Measurements from ENCODE around the gene MYO6. TPM values are rescaled to one million over a fixed set of nuclear protein-coding genes. Genes with fewer than 3 reads are reported as not detected.
A peak's percentile ranks its signal among the peaks of the same experiment; 100 is the strongest.
"Not testable (repeated sequence)": the region's sequence is repeated elsewhere in the genome, so short reads cannot be mapped to it uniquely, and the experiment has no call there.

MYO6 gene
- total RNA-seq, 1 donor: under 0.01 TPM

DNA sequence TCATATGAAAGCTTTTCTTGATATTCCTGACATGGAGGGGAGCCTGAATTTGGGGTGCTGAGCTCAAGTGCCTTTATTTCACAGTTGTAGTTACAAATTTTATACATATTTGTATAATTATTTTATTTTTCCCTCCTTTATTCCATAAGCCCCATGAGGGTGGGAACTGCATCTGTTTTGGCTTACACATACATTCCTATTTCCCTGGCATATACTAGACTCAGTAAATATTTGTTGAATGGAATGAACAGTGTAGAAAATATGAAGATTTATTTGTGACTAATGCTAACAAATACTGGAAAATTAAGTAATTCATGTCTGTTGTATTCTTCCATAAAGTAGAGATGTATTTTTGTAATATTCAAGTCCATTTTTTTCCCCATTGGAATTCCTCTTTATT, 127.1 kb downstream of the MYO6 start:
- DNase-seq (ENCODE audit: low read depth in 2 of 3, low spot score in 2 of 3): no peak

DNA sequence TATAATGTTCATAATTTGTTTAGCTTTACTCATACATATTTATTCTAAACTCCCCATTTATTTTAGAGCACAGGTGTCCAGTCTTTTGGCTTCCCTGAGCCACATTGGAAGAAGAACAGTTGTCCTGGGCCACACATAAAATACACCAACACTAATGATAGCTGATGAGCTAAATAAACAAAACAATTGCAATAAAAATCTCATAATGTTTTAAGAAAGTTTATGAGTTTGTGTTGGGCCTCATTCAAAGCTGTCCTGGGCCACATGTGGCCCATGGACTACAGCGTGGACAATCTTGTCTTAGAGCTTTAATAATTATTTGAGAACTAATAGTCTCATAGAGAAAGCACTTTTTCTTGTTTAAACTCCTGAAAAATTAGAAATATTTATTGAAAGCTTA, 131.3 kb downstream of the MYO6 start:
- DNase-seq (ENCODE audit: low read depth in 2 of 3, low spot score in 2 of 3): no peak

DNA sequence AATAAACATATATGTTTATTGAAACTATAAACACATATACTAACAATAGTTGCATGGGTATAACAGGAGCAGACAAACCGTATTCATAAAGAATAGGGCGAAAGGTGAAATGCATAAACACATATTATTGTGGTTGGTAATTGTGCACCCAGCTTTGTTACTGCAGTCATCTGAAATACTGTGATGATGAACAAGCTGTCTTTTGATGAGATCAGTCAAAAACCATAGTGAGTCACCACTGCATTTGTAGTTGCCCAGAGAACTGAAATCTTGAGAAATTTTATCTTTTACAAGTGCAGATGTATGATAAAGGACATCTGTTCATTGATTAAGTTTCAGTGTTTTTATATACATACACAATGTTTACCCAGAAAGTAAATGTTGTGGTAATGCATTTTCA, 133.7 kb downstream of the MYO6 start:
- no peak for DNase-seq (ENCODE audit: low read depth in 2 of 3, low spot score in 2 of 3)

DNA sequence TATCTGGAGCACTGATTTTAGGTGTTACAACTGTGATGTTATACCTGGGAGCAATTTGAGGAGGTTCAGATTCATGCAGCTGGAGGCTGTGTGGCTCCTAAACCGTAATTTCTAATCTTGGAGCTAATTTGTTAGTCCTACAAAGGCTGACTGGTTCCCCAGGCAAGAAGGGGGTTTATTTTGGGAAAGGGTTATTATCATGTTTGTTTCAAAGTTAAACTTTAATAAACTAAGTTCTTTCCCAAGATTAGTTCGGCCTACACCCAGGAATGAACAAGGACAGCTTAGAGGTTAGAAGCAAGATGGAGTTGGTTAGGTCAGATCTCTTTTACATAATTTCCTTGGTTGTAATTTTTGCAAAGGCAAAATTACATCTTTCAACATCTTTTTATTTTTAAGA, 135.8 kb downstream of the MYO6 start:
- no peak for DNase-seq (ENCODE audit: low read depth in 2 of 3, low spot score in 2 of 3)

DNA sequence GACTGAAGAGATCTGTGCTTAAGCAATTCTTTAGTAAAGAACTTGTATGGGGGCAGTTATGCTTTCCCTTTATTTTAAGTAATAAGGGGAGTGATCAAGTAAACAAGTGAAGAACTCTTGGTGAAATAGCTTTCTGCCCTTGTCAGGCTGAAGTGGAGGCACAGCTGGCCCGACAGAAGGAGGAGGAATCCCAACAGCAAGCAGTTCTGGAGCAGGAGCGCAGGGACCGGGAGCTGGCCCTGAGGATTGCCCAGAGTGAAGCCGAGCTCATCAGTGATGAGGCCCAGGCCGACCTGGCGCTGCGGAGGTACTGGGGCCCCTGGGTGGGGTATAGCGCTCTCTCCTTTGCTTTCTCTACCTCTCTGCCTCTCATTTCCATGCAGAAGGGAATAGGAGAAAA, 143.3 kb downstream of the MYO6 start:
- no peak for DNase-seq (ENCODE audit: low read depth in 2 of 3, low spot score in 2 of 3)

DNA sequence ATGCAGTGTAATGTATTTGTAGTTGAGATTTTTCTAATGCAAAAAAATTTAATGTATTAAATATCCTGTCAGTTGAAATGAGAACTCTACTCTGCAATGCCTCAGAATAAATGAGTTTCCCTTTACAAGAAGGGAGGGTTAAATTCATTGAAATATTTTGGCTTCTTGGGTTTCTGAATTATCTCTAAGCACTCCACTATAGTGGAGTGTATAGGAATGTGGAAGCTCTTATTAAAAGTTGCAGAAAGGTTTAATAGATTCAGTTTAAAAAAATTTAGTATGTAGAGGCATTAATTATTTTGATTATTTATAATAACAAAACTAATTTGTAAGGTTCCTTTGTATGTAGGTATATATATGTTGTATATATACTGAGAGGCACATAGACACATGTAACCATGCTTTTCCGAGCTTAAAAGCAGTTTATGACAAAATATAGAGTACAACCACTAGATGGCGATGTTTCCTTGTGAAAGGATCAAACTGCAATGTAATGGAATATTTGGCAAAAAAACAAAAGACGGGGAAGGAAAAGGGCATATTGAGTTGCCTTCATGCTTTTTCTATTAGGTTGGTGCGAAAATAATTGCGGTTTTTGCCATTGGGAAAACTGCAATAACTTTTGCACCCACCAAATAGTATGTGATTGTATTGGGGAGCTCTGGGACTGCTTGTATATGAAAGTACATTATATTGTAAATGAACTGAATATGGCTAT, 144.2 kb downstream of the MYO6 start:
- DNase-seq (ENCODE audit: low read depth in 2 of 3, low spot score in 2 of 3): peak; percentile 1 to 69 (median 29)

DNA sequence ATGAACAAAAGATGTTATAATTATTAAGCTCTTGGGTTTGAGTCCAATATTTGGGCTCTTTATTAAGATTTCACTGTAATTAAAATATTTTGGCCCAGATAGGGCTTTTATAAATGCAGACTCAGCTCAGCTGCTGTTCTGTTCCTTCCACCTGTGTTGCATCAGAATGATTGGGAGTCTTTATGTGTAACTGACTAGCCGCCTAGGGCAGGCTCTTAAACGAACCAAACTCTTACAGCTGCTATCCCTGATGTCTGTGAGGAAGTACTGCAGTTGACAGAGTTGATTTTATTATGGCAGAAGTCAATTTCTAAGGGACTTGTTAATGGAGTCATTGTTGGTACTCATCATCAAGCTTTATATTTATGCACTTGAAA, 144.7 kb downstream of the MYO6 start:
- DNase-seq (ENCODE audit: low read depth in 2 of 3, low spot score in 2 of 3): no peak

DNA sequence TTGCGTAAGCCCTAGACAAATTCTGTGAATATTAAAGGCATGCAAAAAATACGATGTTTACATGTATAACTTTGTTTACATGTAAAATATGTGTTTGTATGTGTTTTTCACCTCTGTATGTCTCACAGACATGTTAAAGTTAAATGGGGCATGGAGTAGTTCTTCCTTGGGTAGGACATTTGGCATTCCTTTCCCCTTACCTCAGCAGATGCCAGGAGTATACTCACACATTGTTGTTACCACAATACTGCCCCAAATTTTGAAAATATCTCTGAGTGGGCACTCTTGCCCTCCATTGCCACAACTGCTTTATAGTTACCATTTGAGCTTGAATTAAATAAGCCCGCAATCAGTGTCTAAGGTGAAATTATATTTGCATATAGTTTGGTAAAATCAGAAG, 147.5 kb downstream of the MYO6 start:
- DNase-seq (ENCODE audit: low read depth in 2 of 3, low spot score in 2 of 3): no peak

DNA sequence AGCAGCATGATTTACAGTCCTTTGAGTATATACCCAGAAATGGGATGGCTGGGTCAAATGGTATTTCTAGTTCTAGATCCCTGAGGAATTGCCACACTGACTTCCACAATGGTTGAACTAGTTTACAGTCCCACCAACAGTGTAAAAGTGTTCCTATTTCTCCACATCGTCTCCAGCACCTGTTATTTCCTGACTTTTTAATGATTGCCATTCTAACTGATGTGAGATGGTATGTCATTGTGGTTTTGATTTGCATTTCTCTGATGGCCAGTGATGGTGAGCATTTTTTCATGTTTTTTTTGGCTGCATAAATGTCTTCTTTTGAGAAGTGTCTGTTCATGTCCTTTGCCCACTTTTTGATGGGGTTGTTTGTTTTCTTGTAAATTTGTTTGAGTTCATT, 151.2 kb downstream of the MYO6 start:
- not testable (repeated sequence) for DNase-seq (ENCODE audit: low read depth in 2 of 3, low spot score in 2 of 3)

DNA sequence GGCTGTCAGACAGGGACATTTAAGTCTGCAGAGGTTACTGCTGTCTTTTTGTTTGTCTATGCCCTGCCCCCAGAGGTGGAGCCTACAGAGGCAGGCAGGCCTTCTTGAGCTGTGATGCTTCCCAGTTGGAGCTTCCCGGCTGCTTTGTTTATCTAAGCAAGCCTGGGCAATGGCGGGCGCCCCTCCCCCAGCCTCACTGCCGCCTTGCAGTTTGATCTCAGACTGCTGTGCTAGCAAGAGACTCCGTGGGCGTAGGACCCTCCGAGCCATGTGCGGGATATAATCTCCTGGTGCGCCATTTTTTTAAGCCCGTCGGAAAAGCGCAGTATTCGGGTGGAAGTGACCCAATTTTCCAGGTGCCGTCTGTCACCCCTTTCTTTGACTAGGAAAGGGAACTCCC, 156.1 kb downstream of the MYO6 start:
- not testable (repeated sequence) for DNase-seq (ENCODE audit: low read depth in 2 of 3, low spot score in 2 of 3)

DNA sequence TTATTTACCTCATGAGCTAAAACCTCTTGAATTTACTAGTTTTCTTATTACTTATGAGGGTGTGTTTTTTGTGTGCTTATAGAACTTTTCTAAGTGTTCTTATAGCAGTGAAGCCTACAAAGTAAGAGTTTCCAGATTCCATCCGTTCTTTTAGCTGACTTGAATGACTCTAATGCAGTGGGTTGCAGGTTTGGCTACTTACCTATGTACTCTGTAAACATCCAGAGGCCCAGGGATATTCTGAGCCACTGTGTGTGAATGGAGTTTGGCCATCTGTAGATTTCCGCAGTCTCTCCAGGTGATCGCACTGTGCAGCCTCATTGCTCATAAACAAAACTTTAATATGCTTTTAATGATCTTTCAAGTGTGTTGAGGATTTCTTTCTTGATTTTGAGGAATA, 157.8 kb downstream of the MYO6 start:
- no peak for DNase-seq (ENCODE audit: low read depth in 2 of 3, low spot score in 2 of 3)

DNA sequence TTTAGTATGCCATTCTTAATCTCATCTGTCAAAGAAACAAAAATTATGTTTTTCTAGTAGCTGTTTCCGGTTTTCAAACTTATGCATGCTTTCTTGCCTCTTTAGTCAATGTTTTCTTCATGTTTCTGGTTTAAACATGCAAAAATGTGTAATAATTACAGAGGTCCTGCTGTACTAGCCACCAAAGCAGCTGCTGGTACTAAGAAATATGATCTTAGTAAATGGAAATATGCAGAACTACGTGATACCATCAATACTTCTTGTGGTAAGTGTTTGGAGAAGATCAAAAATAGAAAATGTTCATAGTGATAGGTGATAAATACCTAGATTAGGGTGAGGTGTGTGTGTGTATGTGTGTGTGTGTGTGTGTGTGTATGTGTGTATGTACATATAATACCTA, 158.4 kb downstream of the MYO6 start:
- DNase-seq (ENCODE audit: low read depth in 2 of 3, low spot score in 2 of 3): no peak

DNA sequence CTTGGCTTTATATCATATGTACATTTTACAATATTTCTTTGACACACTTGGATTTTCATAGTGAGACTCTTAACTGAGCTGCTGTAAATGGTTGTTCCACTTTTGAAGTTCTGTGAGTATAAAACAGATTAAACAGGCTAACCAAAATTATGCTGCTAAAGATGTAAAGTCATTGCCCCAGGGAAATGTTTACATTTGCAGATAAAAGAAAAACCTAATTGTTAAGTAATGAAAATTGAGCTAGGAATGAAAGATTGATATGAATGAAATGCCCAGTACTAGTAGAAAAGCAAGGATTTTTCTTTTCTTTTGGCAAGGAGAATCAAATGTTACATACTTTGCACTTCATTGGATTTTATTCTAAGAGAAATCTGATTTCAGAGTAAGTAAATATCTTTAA, 164.0 kb downstream of the MYO6 start:
- DNase-seq (ENCODE audit: low read depth in 2 of 3, low spot score in 2 of 3): no peak

DNA sequence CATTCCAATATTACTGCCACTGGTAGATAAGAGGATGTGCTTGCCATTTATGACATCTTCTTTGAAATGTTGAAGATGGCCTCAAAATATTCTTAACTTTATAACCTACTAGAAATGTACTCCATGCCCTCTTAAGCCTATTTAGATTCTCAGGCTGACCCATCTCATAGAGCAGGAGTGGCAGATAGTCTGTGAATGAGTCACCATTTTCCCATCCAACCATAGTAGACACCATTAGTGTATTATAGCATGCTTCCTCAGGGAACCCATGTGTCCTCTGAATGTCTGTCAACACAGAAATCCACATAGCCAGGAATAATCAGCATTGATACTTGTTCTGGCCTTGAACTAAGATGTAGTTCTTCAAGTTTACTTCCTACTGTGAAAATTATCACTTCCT, 173.2 kb downstream of the MYO6 start:
- no peak for DNase-seq (ENCODE audit: low read depth in 2 of 3, low spot score in 2 of 3)

DNA sequence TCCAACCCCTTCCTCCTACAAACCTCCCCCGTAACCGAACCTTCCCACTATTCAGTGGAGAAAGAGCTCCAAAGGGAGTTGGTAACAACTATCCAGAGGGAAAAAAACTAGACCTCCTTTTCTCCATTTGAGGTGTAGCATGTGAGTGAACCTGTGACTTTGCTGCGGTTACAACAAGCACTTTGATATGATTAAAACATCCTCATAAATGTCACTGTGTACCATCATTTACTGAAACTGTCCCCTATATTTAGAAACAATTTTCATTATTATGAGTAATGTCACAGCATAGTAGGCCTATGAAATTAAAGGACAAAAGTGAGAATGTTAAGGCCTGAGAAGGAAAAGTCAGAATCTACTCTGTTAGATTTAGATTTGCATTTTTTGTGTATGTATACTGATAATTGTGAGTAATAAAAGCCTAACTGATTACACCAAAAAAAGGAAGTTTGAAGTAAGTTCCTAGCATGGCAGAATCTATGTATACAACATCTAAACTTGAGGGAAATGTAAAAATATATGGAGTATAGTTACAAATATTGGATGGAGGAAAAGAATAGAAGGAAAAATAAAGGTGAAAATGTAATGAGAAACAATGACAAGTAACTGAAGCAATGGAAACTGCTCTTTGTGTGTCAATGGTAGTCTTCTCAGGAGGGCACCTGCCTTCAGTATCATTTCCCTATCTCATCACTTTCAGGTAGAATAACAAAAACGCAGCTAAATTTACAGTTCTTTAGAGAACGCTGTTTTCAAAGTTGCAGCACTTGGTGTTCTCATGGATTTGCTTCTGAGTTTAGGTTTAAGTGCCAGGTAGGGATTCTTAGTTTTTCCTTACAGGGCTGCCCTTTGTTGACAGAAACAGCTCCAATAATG, 177.5 kb downstream of the MYO6 start:
- no peak for DNase-seq (ENCODE audit: low read depth in 2 of 3, low spot score in 2 of 3)

DNA sequence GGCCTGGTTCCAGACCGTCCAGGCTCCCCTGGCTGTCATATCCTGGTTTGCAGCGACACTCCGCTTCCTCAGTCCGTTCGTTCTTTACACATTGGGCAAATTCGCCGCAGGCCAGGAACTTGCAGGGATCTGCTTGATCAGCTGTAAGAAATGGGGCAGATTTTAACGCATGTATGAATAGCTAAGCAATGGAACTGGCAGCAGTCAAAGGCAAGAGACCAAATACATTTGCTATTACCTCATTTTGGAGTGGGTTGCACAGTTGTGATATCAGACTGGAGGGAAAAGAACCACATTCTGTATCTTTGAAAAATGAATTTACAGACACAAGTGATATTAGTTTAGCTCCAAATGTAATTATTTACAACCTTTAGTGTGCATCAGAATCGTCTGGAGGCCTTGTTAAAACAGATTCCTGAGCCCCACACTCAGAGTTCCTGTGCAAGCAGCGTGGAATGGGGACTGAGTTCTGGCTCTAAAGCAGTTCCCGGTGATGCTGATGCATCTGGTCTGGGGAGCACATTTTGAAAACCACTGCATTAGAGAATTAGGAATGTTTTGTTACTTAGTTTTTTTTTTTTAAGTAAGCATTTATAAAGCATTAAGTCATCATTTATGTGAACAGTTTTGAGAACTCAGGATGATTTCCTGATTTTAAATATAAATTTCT, 182.1 kb downstream of the MYO6 start:
- DNase-seq (ENCODE audit: low read depth in 2 of 3, low spot score in 2 of 3): no peak

DNA sequence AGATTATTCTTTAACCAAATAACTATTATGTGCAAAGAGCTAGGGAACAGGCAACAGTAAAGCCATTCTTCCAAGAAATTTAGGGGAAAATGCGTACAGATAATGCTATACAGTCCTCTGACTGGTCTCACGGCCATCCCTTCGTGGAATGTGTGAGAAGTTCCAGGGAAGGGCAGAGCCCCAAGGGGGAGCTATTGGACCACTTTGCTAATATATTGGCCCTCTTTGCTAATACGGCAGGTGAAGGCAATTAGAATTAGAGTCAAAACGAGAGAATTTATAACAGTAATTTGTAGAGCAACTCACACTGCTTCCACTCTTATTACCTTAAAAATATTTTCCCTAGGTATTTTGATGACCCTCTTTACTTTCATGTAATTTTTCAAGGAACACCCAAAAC, 183.0 kb downstream of the MYO6 start:
- peak in 2 of 3 donors; percentile 9 to 29 for DNase-seq (ENCODE audit: low read depth in 2 of 3, low spot score in 2 of 3)

DNA sequence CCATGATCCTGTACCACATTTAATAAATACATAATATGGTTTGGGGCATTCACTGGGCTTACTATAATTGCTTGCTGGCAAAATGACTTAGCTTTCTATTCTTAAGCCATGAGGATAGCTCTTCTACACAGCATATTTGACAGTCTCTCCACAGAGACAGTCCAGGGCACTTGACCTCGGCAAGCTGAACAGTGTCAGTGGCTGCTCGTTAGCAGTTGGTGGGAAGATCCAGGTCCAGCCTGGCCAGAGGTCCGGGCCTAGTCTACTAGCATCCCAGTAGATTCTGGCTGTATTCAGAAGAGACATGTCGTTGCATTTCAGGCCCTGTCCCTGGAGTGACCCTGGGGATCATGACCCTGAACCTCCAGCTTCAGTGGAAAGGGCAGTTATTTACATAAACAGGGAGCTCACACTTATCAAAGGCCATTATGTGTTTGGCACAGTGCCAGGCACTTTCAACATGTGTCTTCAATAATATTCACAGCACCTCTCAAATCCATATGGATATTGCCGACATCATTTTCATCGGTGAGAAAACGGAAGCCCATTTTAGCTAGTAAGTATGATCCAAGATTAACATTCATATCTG, 184.4 kb downstream of the MYO6 start:
- no peak for DNase-seq (ENCODE audit: low read depth in 2 of 3, low spot score in 2 of 3)

DNA sequence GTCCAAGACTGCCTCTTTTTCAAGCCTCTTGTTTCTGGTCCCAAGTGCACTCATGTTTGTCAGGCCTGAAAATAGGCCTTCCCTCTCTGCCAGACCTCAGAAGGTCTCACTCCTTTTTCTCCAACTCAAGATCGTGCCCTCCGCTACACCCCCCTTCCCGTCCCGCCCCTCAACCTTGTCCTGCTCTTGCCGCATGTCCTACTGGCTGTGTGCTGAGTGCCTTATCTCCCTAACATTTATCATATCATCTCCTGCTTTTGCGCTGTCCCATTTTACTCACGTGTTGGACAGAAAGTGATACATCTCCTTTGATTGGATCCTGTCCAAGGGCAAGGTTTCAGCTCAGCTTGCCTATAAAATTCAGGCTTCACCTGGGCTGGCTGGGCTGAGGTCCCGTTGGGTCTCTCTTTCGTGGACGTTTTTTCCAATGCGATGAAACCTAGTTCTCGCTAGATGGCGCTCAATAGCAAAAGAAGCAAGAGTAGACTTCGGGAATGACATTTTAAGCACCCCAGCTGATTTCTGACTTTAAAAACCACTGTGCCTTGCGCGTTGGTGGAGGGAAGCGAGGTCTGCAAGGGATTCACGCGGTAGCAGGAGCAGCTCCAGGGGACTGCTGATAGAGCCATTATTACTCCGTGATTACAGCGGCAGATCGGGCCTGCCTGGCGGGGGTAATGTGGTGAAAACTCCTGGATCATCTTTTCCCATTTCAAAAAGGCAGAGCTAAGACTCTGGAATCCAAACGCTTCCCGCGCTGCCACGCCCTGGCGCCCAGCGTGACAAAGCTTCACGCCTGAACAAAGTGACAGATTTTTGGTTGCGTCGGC, 185.8 kb downstream of the MYO6 start:
- DNase-seq (ENCODE audit: low read depth in 2 of 3, low spot score in 2 of 3): peak in 2 of 3 donors; percentile 54 to 83

DNA sequence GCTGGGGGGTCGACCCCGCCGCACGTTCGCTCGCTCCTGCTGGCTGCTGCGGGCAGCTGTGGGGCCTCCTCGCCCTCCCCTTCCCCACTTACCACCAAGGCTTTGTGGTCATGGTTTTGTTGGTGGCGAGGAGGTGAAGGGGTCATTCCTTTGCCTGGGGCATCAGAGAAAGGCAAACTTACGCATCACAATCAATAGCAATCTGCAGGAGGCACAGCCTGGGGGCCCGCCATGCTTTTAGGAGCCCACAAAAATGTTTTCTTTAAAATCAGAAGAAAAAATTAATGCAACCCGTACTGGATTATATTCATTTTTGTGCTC, 186.4 kb downstream of the MYO6 start:
- peak in 1 of 3 donors; percentile 9 for DNase-seq (ENCODE audit: low read depth in 2 of 3, low spot score in 2 of 3)

DNA sequence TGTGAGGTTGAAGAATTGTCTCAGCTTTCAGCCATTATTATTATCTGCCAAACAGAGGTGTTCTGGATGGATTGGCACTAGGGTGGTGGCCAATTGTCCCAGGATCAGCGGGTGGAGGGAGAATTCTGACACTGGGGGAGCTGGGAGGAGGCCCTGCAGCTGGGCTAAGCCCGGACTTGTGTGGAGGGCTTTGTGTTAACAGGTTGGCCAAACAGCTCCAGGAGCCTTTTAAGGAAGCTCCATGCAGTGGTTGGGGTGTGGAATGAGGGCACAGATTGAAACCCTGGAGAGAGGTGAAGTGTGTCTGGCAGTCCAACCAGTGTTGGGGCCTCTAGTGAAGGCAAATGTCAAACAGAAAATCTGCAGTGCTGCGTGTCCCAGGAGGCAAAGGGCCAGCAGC, 187.6 kb downstream of the MYO6 start:
- no peak for DNase-seq (ENCODE audit: low read depth in 2 of 3, low spot score in 2 of 3)
